DND-41 (cell line): ENCODE measurements around the gene MED13.

ENCODE experiments used
- EZH2 ChIP-seq: IDR thresholded peaks from 3 replicates; pipeline ENCODE4 v1.6.1; 2012; ENCODE audit warnings: borderline replicate concordance, low read depth, mild to moderate bottlenecking, moderate library complexity, low read length, inconsistent platforms; ENCODE audit not compliant: severe bottlenecking
- TF ChIP-seq, protein P1 (sequence below): IDR thresholded peaks from 2 replicates; pipeline ENCODE4 v1.5.1; 2012; ENCODE audit warnings: borderline replicate concordance, low read length, moderate library complexity, mild to moderate bottlenecking; ENCODE audit not compliant: poor library complexity, severe bottlenecking; ENCODE audit errors: extremely low read depth

GRCh38 chr17:62075308-62075815 is 10.3 kb upstream of the MED13 start:
- TF ChIP-seq, protein P1, sequence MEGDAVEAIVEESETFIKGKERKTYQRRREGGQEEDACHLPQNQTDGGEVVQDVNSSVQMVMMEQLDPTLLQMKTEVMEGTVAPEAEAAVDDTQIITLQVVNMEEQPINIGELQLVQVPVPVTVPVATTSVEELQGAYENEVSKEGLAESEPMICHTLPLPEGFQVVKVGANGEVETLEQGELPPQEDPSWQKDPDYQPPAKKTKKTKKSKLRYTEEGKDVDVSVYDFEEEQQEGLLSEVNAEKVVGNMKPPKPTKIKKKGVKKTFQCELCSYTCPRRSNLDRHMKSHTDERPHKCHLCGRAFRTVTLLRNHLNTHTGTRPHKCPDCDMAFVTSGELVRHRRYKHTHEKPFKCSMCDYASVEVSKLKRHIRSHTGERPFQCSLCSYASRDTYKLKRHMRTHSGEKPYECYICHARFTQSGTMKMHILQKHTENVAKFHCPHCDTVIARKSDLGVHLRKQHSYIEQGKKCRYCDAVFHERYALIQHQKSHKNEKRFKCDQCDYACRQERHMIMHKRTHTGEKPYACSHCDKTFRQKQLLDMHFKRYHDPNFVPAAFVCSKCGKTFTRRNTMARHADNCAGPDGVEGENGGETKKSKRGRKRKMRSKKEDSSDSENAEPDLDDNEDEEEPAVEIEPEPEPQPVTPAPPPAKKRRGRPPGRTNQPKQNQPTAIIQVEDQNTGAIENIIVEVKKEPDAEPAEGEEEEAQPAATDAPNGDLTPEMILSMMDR: no peak
- TF ChIP-seq EZH2: no peak
